CD4-positive, alpha-beta T cell (primary cell): ENCODE measurements around the gene CNGA3. TPM values are rescaled to one million over a fixed set of nuclear protein-coding genes. Genes with fewer than 3 reads are reported as not detected.

ENCODE experiments used
- ATAC-seq: fragments of 200-7000 bp; cut with Tn5 transposase; one replicate; pipeline ENCODE4 v1.10.0; 2022; ENCODE audit warnings: mild to moderate bottlenecking; ENCODE audit not compliant: poor library complexity
- CTCF ChIA-PET: fragments of 350-600 bp; sonication (Branson Sonifier 250); formaldehyde crosslinking; loops from one replicate; lab custom pipeline; 2021; ENCODE audit warnings: antibody characterized with exemption, inconsistent platforms; lab: Charles Lee
- POLR2A ChIA-PET: fragments of 350-600 bp; sonication (Branson Sonifier 250); formaldehyde crosslinking; loops from one replicate; lab custom pipeline; 2021; ENCODE audit warnings: antibody characterized with exemption, inconsistent platforms; lab: Charles Lee
- DNase-seq, 14 experiments: peaks; one replicate each; pipeline ENCODE4 v3.0.0-alpha.2; 2013 to 2020; ENCODE audit warnings: mixed read lengths in 2 of 14
- H3K27ac ChIP-seq, 2 donors: one replicate each; pipeline versions ENCODE4 v1.5.1 to v1.7.0; 2013; ENCODE audit warnings: low read length in 2 of 2, low read depth in 1 of 2, mild to moderate bottlenecking in 1 of 2
- H3K27me3 ChIP-seq, 2 experiments: 1 replicate in 1 of 2; 2 replicates in 1 of 2; pipeline versions ENCODE4 v1.6.1 to v1.7.0; 2013; ENCODE audit warnings: low read length in 2 of 2, control low read depth in 1 of 2, mild to moderate bottlenecking in 1 of 2, moderate library complexity in 1 of 2; ENCODE audit not compliant: insufficient read depth in 2 of 2, control insufficient read depth in 1 of 2
- H3K36me3 ChIP-seq: one replicate; pipeline ENCODE4 v1.6.1; 2013; ENCODE audit warnings: low read length, control low read depth; ENCODE audit not compliant: insufficient read depth
- H3K4me1 ChIP-seq: one replicate; pipeline ENCODE4 v1.6.1; 2013; ENCODE audit warnings: low read length, control low read depth; ENCODE audit not compliant: insufficient read depth
- H3K4me3 ChIP-seq: one replicate; pipeline ENCODE4 v1.5.1; 2013; ENCODE audit warnings: mild to moderate bottlenecking, low read length, moderate library complexity
- H3K9me3 ChIP-seq, 2 experiments: 1 replicate in 1 of 2; 2 replicates in 1 of 2; pipeline versions ENCODE4 v1.6.1 to v1.7.0; 2013; ENCODE audit warnings: low read length in 2 of 2, mild to moderate bottlenecking in 2 of 2, control low read depth in 1 of 2, moderate library complexity in 1 of 2; ENCODE audit not compliant: control insufficient read depth in 1 of 2, insufficient read depth in 1 of 2
- H3K27ac Mint-ChIP-seq: one replicate; pipeline ENCODE4 v1.8.0; 2020; ENCODE audit warnings: mixed read lengths
- H3K27me3 Mint-ChIP-seq: one replicate; pipeline ENCODE4 v1.8.0; 2021; ENCODE audit warnings: mixed read lengths
- H3K36me3 Mint-ChIP-seq: one replicate; pipeline ENCODE4 v1.8.0; 2021; ENCODE audit warnings: low read depth, mixed read lengths
- H3K4me1 Mint-ChIP-seq: one replicate; pipeline ENCODE4 v1.8.0; 2021; ENCODE audit warnings: low read depth, mixed read lengths
- H3K4me3 Mint-ChIP-seq: one replicate; pipeline ENCODE4 v1.8.0; 2020; ENCODE audit warnings: mild to moderate bottlenecking, mixed read lengths
- H3K9me3 Mint-ChIP-seq: one replicate; pipeline ENCODE4 v1.8.0; 2020; ENCODE audit warnings: mixed read lengths
- intact Hi-C, 2 experiments: fragments of 100-400 bp; cut with DNase I in 1 of 2; cut with micrococcal nuclease in 1 of 2; formaldehyde crosslinking; loops; one replicate each; pipeline versions ENCODE4 v1.15.1 to v1.9.0; 2023 to 2025; cut with DNase I, micrococcal nuclease
- total RNA-seq, 174 experiments: library from RNA in 2 of 174; stranded (reverse) in 2 of 174; gene quantifications; one replicate each; pipeline ENCODE4 v1.2.3 and lab custom pipeline; 2021 to 2026
- TF ChIP-seq, protein P1 (sequence below): fragments of 200-600 bp; IDR thresholded peaks from one replicate; pipeline ENCODE4 v1.8.0; 2022; ENCODE audit warnings: antibody characterized with exemption, mild to moderate bottlenecking

Gene CNGA3
- total RNA-seq, 2 experiments from 2014 or later = not detected

DNA sequence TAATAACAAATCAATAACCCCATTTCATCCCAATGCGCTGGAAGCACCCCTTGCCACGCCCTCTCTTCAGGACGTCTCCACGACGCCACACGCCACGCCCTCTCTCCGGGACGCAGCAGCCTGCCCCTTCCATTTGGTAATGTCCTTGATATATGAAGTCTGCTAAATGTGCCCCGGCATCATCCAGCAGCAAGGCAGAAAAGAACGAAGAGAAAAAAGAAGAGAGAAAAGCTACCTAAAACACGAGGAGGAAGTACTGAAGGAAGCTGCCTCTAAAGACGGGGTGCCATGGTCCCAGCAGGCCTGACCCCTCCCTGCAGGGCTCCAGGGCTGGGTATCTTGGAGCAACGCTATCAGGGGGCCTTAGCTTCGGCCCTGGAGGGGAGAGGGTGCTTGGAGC, 41.8 kb downstream of the CNGA3 start:
- H3K36me3 ChIP-seq = no peaks in the 10 kb centered on the region
- no peaks in the 10 kb centered on the region for H3K4me1 Mint-ChIP-seq
- TF ChIP-seq, protein P1, sequence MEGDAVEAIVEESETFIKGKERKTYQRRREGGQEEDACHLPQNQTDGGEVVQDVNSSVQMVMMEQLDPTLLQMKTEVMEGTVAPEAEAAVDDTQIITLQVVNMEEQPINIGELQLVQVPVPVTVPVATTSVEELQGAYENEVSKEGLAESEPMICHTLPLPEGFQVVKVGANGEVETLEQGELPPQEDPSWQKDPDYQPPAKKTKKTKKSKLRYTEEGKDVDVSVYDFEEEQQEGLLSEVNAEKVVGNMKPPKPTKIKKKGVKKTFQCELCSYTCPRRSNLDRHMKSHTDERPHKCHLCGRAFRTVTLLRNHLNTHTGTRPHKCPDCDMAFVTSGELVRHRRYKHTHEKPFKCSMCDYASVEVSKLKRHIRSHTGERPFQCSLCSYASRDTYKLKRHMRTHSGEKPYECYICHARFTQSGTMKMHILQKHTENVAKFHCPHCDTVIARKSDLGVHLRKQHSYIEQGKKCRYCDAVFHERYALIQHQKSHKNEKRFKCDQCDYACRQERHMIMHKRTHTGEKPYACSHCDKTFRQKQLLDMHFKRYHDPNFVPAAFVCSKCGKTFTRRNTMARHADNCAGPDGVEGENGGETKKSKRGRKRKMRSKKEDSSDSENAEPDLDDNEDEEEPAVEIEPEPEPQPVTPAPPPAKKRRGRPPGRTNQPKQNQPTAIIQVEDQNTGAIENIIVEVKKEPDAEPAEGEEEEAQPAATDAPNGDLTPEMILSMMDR = no peak
- no peak overlapping the region for H3K27ac Mint-ChIP-seq
- H3K27me3 Mint-ChIP-seq = peaks cover 4% of the 10 kb centered on the region
- ChIA-PET CTCF (no interaction called here), POLR2A (no interaction called here)
- H3K27me3 ChIP-seq = no peaks in the 10 kb centered on the region
- DNase-seq = no peak
- H3K9me3 Mint-ChIP-seq = no peaks in the 10 kb centered on the region
- H3K4me1 ChIP-seq = peaks cover 3% of the 10 kb centered on the region
- no peak overlapping the region for H3K4me3 Mint-ChIP-seq
- ATAC-seq = no peak
- no peak overlapping the region for H3K27ac ChIP-seq
- intact Hi-C loops = no loop called here
- no peak overlapping the region for H3K4me3 ChIP-seq
- no peaks in the 10 kb centered on the region for H3K36me3 Mint-ChIP-seq
- no peaks in the 10 kb centered on the region for H3K9me3 ChIP-seq

DNA sequence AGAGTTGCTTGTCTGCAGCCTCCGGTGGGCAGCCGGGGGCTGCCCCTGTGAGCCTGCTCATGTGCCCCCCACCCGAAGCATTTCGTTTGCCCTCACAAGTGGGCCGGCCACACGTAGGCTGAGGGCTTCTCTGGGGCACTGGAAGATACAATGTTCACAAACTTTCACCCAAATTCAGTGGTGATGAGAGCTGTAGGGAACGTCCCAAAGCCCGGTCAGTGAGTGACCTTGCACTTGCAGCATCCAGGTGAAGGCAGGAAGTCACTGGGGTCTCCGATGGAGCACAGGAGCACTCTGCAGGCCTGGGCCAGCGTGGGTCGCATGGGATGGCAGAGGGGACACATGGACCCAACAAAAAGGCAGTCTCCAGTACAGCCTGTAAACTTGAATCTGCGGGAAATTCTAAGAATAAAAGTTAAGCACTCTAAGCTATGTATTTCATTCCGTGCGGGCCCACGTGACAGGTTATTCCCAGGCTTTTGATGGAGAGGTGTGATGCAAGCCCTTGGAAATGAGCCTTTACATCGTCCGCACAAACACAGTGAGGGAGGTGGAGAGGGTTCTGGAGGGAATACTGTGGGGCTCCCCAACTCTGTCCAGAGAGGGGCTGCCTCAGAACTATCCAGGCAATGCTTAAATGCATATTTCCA, 42.5 kb downstream of the CNGA3 start:
- H3K9me3 Mint-ChIP-seq = no peaks in the 10 kb centered on the region
- TF ChIP-seq, protein P1 = no peak
- H3K4me3 Mint-ChIP-seq = no peak overlapping the region
- H3K4me3 ChIP-seq = no peak overlapping the region
- peaks cover 3% of the 10 kb centered on the region for H3K4me1 ChIP-seq
- intact Hi-C loops = no loop called here
- H3K36me3 Mint-ChIP-seq = no peaks in the 10 kb centered on the region
- H3K27ac Mint-ChIP-seq = no peak overlapping the region
- ChIA-PET POLR2A (no interaction called here), CTCF (no interaction called here)
- H3K27me3 Mint-ChIP-seq = peaks cover 4% of the 10 kb centered on the region
- H3K4me1 Mint-ChIP-seq = no peaks in the 10 kb centered on the region
- DNase-seq (no peak), ATAC-seq (no peak)
- no peaks in the 10 kb centered on the region for H3K36me3 ChIP-seq
- H3K9me3 ChIP-seq = no peaks in the 10 kb centered on the region
- H3K27me3 ChIP-seq = no peaks in the 10 kb centered on the region
- no peak overlapping the region for H3K27ac ChIP-seq

DNA sequence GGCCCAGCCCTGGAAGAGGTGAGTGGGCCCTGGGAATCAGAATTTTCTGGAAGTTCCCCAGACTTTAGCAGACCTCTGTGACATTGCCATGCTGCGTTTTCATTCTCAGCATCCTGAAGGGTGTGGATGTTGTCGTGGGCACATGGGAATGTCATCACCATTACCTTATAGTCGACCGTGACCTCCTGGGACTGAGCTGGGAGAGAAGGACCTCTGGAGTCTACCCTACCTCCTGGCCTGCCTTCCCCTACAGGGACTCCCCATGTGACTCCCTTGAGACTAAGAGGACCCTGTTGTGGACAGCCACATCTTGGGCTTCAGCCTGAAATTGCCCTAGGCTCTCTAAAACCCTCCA, 43.0 kb downstream of the CNGA3 start:
- DNase-seq (no peak), ATAC-seq (no peak)
- no peaks in the 10 kb centered on the region for H3K27me3 ChIP-seq
- Mint-ChIP-seq H3K27ac (no peak overlapping the region), H3K36me3 (no peaks in the 10 kb centered on the region), H3K27me3 (peaks cover 4% of the 10 kb centered on the region), H3K9me3 (no peaks in the 10 kb centered on the region), H3K4me1 (no peaks in the 10 kb centered on the region), H3K4me3 (no peak overlapping the region)
- TF ChIP-seq, protein P1 = no peak
- ChIA-PET POLR2A (no interaction called here), CTCF (no interaction called here)
- no peak overlapping the region for H3K4me3 ChIP-seq
- H3K27ac ChIP-seq = no peak overlapping the region
- peaks cover 3% of the 10 kb centered on the region for H3K4me1 ChIP-seq
- no peaks in the 10 kb centered on the region for H3K9me3 ChIP-seq
- intact Hi-C loops = no loop called here
- H3K36me3 ChIP-seq = no peaks in the 10 kb centered on the region
